Right lobe of liver (tissue), 6 donors: ENCODE results near the gene UCK2. TPM values are rescaled to one million over a fixed set of nuclear protein-coding genes. Genes with fewer than 3 reads are reported as not detected.

Experiments used
- ATAC-seq, 4 donors: fragments of 200-7000 bp; cut with Tn5 transposase; one replicate each; pipeline ENCODE4 v1.9.1; 2020; ENCODE audit warnings: mild to moderate bottlenecking in 4 of 4, moderate library complexity in 4 of 4
- DNase-seq, 3 donors: peaks; one replicate each; pipeline ENCODE4 v3.0.0-alpha.2; 2020
- H3K27ac ChIP-seq, 3 donors: fragments of 200-600 bp; one replicate each; pipeline ENCODE4 v1.8.0; 2022
- H3K27me3 ChIP-seq, 2 donors: fragments of 200-600 bp; one replicate each; pipeline ENCODE4 v1.8.0; 2022
- H3K36me3 ChIP-seq, 4 donors: fragments of 200-600 bp; sonication (generic) in 1 of 4; one replicate each; pipeline versions ENCODE4 v1.5.1 to v1.8.0; 2017 to 2022; ENCODE audit warnings: control low read depth in 1 of 4
- H3K4me1 ChIP-seq, 4 donors: fragments of 200-600 bp; sonication (generic) in 1 of 4; one replicate each; pipeline versions ENCODE4 v1.5.1 to v1.8.0; 2017 to 2022; ENCODE audit warnings: control low read depth in 1 of 4
- H3K4me3 ChIP-seq, 3 donors: fragments of 200-600 bp; one replicate each; pipeline ENCODE4 v1.8.0; 2022
- H3K9me3 ChIP-seq, 4 donors: fragments of 200-600 bp; sonication (generic) in 1 of 4; one replicate each; pipeline versions ENCODE4 v1.5.1 to v1.8.0; 2017 to 2022; ENCODE audit warnings: control low read depth in 1 of 4
- CTCF ChIP-seq, 4 donors: fragments of 200-600 bp in 3 of 4; fragments of 450-650 bp in 1 of 4; IDR thresholded peaks; one replicate each; pipeline versions ENCODE4 v1.5.1 to v1.8.0; 2016 to 2022; ENCODE audit warnings: antibody characterized with exemption in 4 of 4, mild to moderate bottlenecking in 2 of 4
- POLR2A ChIP-seq: fragments of 450-650 bp; IDR thresholded peaks from one replicate; pipeline ENCODE4 v1.6.1; 2017; ENCODE audit warnings: antibody characterized with exemption, mild to moderate bottlenecking
- WGBS: methylation state at CpG from one replicate; pipeline ENCODE4 v1.1.6; 2018; ENCODE audit warnings: low coverage, low lambda C conversion rate; ENCODE audit not compliant: insufficient coverage; ENCODE audit errors: missing lambda C conversion rate; 5-methylcytosine and 5-hydroxymethylcytosine counted together
- intact Hi-C, 2 donors: fragments of 100-400 bp; cut with DNase I; formaldehyde crosslinking; loops; one replicate each; pipeline versions ENCODE4 v1.11.2 to v1.14.1; 2022
- total RNA-seq, 6 experiments: library from RNA; depleted of rRNA in 2 of 6; stranded (reverse); fragments of >200 nt in 2 of 6; fragmentation: NEBNext Ultra II Directional in 3 of 6; extraction: Animal tissue kit (Norgen Biotek cat#: 25700) in 3 of 6; gene quantifications; one replicate each; pipeline versions ENCODE4 v1.1.0 to v1.2.4, GENCODE V29; 2016 to 2023
- donor health status: DM: no; HTN: yes; CAD: no.
- donor health status: DM: no; HTN: no; CAD: no.
- donor health status: DM: no; HTN: no; CAD: no.
- donor health status: DM: no; HTN: yes; CAD: no.
- donor health status: DM: no; HTN: yes; CAD: no.

UCK2 gene
- total RNA-seq, 6 experiments from 2014 or later: 8.4 to 22.9 (median 10.4) TPM

DNA sequence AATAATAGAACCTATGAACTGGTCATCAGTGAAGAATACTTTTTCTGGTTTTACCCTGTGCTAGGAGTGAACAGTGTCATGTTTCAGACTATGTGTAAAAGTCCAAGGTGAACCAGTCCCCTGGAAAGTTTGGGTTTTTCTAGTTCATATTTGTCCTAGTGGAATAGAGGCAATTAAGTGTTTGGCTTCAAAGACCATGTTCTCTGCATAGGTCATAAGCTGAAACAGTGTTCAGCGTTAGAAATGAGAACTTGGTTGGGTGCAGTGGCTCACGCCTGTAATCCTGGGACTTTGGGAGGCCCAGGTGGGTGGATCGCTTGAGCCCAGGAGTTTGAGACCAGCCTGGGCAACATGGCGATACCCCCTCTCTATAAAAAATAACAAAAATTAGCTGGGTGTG lies 77.5 kb downstream of the UCK2 start:
- 20% methylated on average over 1 of the region's 4 CpGs for WGBS
- intact Hi-C loops: no loop called here
- ATAC-seq (peak in 1 of 4 donors; percentile 54), DNase-seq (no peak)
- Histone ChIP-seq H3K4me1 (peaks cover 0 to 15% (median 0%) of the 10 kb centered on the region in 4 donors), H3K27me3 (no peaks in the 10 kb centered on the region), H3K4me3 (no peak overlapping the region), H3K27ac (no peak overlapping the region), H3K36me3 (peaks cover 0 to 4% (median 0%) of the 10 kb centered on the region in 4 donors), H3K9me3 (no peaks in the 10 kb centered on the region)
- no peak for TF ChIP-seq POLR2A
- TF ChIP-seq CTCF (IDR thresholded peaks at IDR 0.05): no peak

GRCh38 chr1:165905853-165906252 lies 78.4 kb downstream of the UCK2 start:
- WGBS: 100% methylated on average over 1 of the region's 3 CpGs
- no peaks in the 10 kb centered on the region for H3K27me3 ChIP-seq
- no peak for TF ChIP-seq POLR2A
- TF ChIP-seq CTCF (IDR thresholded peaks at IDR 0.05): no peak
- H3K4me1 ChIP-seq: peaks cover 0 to 19% (median 4%) of the 10 kb centered on the region in 4 donors
- no peaks in the 10 kb centered on the region for H3K9me3 ChIP-seq
- no peak overlapping the region for H3K4me3 ChIP-seq
- no peak for DNase-seq
- no peak for ATAC-seq
- peaks cover 0 to 4% (median 0%) of the 10 kb centered on the region in 4 donors for H3K36me3 ChIP-seq
- intact Hi-C loops: no loop called here
- H3K27ac ChIP-seq: no peak overlapping the region

DNA sequence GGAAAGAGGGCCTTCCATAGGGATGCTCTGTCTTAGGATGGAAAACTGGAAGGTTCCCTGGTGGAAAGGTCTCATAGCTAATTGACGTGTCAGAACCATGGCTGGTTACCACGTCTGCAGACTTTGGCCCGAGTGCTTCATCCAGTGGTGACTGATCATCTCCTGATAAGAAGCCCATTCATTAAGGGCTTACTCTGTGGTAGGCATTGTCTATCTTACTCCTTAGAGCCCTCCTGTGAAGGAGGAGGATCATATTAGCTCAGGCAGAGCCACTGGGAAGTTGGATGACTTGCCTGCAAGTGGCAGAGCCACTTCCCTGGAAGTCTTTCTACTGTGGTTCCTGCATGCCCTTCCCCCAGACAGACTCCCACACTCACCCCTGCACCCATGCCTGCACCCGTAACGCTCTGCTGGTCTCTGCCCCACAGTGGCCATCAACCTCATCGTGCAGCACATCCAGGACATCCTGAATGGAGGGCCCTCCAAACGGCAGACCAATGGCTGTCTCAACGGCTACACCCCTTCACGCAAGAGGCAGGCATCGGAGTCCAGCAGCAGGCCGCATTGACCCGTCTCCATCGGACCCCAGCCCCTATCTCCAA lies 79.9 kb downstream of the UCK2 start:
- H3K27ac ChIP-seq: no peak overlapping the region
- intact Hi-C loops: no loop called here
- H3K27me3 ChIP-seq: no peaks in the 10 kb centered on the region
- no peak overlapping the region for H3K4me3 ChIP-seq
- WGBS: 73% methylated on average over 10 of the region's 13 CpGs
- no peak for TF ChIP-seq POLR2A
- TF ChIP-seq CTCF (IDR thresholded peaks at IDR 0.05): no peak
- no peak for DNase-seq
- ATAC-seq: no peak
- H3K9me3 ChIP-seq: no peaks in the 10 kb centered on the region
- H3K36me3 ChIP-seq: peaks cover 0 to 4% (median 0%) of the 10 kb centered on the region in 4 donors
- peaks cover 0 to 32% (median 9%) of the 10 kb centered on the region in 4 donors for H3K4me1 ChIP-seq

DNA sequence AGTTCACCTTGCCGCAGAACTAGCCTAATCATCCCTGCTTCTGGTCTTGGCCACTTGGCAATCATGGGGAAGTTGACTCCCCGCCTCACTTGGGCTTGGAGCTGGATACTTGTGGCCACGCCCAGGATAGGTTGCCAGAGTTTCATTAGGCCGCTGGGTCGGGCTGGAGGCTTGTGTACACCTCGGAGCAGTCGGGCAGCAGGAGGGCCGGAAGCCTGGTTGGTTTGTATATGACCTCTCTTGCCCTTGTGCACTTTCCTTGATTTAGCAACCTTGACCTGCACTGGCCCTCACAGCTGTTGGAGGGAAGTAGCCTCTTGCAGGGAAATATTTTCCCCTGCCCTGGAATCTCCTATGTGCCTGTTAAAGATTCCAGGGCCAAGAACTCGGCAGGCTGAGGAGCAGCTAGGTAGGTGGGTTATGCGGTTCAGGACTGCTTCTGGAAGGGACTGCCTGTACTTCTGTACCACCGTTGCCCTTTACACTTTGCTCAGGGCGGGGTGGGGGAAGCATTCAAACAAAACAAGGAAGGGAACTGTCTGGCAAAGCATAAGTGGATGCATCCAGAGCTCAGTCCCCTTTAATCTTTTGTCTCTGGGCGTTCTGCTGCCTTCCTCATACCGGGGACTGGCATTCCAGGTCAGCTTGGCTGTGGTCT lies 83.5 kb downstream of the UCK2 start:
- H3K27me3 ChIP-seq: no peaks in the 10 kb centered on the region
- peak overlapping the region in 2 of 3 donors; percentile 49 to 71 for H3K27ac ChIP-seq
- H3K9me3 ChIP-seq: no peaks in the 10 kb centered on the region
- H3K4me1 ChIP-seq: peaks cover 0 to 33% (median 9%) of the 10 kb centered on the region in 4 donors
- peaks cover 0 to 4% (median 0%) of the 10 kb centered on the region in 4 donors for H3K36me3 ChIP-seq
- ATAC-seq (peak; percentile 91 to 95 (median 92)), DNase-seq (peak; percentile 85 to 93 (median 92))
- peak overlapping the region in 2 of 3 donors; percentile 4 to 31 for H3K4me3 ChIP-seq
- intact Hi-C loops: loop anchor here (10.0 kb wide), 2 partner anchors 196 to 306 kb away; no protein-coding TSS in a partner anchor
- 12% methylated on average over 3 of the region's 14 CpGs for WGBS
- TF ChIP-seq CTCF (IDR thresholded peaks at IDR 0.05) (no peak), POLR2A (no peak)
